ENCODE measurements around the gene DEPDC1.

GRCh38 chr1:68538941-68539340 is 42.1 kb upstream of the DEPDC1 start:
- TF ChIP-seq, protein P1, sequence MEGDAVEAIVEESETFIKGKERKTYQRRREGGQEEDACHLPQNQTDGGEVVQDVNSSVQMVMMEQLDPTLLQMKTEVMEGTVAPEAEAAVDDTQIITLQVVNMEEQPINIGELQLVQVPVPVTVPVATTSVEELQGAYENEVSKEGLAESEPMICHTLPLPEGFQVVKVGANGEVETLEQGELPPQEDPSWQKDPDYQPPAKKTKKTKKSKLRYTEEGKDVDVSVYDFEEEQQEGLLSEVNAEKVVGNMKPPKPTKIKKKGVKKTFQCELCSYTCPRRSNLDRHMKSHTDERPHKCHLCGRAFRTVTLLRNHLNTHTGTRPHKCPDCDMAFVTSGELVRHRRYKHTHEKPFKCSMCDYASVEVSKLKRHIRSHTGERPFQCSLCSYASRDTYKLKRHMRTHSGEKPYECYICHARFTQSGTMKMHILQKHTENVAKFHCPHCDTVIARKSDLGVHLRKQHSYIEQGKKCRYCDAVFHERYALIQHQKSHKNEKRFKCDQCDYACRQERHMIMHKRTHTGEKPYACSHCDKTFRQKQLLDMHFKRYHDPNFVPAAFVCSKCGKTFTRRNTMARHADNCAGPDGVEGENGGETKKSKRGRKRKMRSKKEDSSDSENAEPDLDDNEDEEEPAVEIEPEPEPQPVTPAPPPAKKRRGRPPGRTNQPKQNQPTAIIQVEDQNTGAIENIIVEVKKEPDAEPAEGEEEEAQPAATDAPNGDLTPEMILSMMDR (IDR thresholded peaks at IDR 0.05) = no peak
- no peak for TF ChIP-seq POLR2A (IDR thresholded peaks at IDR 0.05)
- TF ChIP-seq EP300 (IDR thresholded peaks at IDR 0.05) = no peak
